ENCODE results near the gene C2orf15.

- TF ChIP-seq KDM1A (IDR thresholded peaks at IDR 0.05), result no peak
- TF ChIP-seq NFIC (IDR thresholded peaks at IDR 0.05), result no peak
- TF ChIP-seq ZSCAN29 (IDR thresholded peaks at IDR 0.05), result no peak
- TF ChIP-seq ZNF224 (CRISPR knock-in tag; IDR thresholded peaks at IDR 0.05), result no peak
- TF ChIP-seq BRF1 (IDR thresholded peaks at IDR 0.05; ENCODE audit: borderline replicate concordance, extremely low read depth, insufficient read length), result no peak
- no peak for TF ChIP-seq TAF1 (IDR thresholded peaks at IDR 0.05; ENCODE audit: control insufficient read depth, extremely low read depth, insufficient read depth, low read length, severe bottlenecking)
- TF ChIP-seq, protein P1, sequence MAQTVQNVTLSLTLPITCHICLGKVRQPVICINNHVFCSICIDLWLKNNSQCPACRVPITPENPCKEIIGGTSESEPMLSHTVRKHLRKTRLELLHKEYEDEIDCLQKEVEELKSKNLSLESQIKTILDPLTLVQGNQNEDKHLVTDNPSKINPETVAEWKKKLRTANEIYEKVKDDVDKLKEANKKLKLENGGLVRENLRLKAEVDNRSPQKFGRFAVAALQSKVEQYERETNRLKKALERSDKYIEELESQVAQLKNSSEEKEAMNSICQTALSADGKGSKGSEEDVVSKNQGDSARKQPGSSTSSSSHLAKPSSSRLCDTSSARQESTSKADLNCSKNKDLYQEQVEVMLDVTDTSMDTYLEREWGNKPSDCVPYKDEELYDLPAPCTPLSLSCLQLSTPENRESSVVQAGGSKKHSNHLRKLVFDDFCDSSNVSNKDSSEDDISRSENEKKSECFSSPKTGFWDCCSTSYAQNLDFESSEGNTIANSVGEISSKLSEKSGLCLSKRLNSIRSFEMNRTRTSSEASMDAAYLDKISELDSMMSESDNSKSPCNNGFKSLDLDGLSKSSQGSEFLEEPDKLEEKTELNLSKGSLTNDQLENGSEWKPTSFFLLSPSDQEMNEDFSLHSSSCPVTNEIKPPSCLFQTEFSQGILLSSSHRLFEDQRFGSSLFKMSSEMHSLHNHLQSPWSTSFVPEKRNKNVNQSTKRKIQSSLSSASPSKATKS (CRISPR knock-in tag; IDR thresholded peaks at IDR 0.05), result no peak
Measured at GRCh38 chr2:99112617-99113016, 28.9 kb upstream of the C2orf15 start.
